Motor neuron (in vitro differentiated cells): ENCODE measurements around the gene TMEM26. TPM values are rescaled to one million over a fixed set of nuclear protein-coding genes. Genes with fewer than 3 reads are reported as not detected.
"Not testable (repeated sequence)": the region's sequence is repeated elsewhere in the genome, so short reads cannot be mapped to it uniquely, and the experiment has no call there.

Source experiments
- ATAC-seq, 8 experiments: fragments of 200-7000 bp; cut with Tn5 transposase; replicated peaks in 6 of 8; 2 replicates each; pipeline ENCODE4 v1.8.0; 2021; ENCODE audit warnings: mild to moderate bottlenecking in 8 of 8, moderate library complexity in 8 of 8
- H3K27ac ChIP-seq, 2 donors: fragments of 250-450 bp; sonication (Bioruptor Pico); 2 replicates each; pipeline ENCODE4 v1.9.0; 2021; ENCODE audit warnings: antibody characterized with exemption in 2 of 2, mild to moderate bottlenecking in 2 of 2, moderate library complexity in 1 of 2
- H3K4me1 ChIP-seq, 2 donors: fragments of 250-450 bp; sonication (Bioruptor Pico); replicated peaks in 1 of 2; 2 replicates each; pipeline ENCODE4 v1.6.1; 2021; ENCODE audit warnings: antibody characterized with exemption in 2 of 2, mild to moderate bottlenecking in 2 of 2, moderate library complexity in 1 of 2
- H3K4me3 ChIP-seq, 5 donors: fragments of 250-450 bp; sonication (Bioruptor Pico); 2 replicates each; pipeline ENCODE4 v1.9.0; 2021; ENCODE audit warnings: antibody characterized with exemption in 5 of 5, mild to moderate bottlenecking in 5 of 5, moderate library complexity in 4 of 5
- WGBS, 10 experiments: fragments of 450-650 bp; shearing (Covaris generic); methylation state at CpG; one replicate each; pipeline ENCODE4 v1.0.0; 2022; 5-methylcytosine and 5-hydroxymethylcytosine counted together
- in situ Hi-C, 9 experiments: fragments of 400-800 bp; cut with MboI; loops; one replicate each; pipeline ENCODE4 v1.15.0; 2021; ENCODE audit warnings: low sequenced_read_pairs in 9 of 9, low pct_unique_long_range_greater_than_20kb in 2 of 9; ENCODE audit not compliant: unreplicated experiment in 9 of 9
- total RNA-seq, 8 experiments: library from RNA; unstranded; fragments of 300-600 nt; gene quantifications; 2 replicates each; pipeline versions ENCODE4 v1.2.3 to v1.2.4, GENCODE V29; 2022

The TMEM26 gene
- total RNA-seq, 8 experiments from 2014 or later: 0.04 to 1.8 (median 0.48) TPM

DNA sequence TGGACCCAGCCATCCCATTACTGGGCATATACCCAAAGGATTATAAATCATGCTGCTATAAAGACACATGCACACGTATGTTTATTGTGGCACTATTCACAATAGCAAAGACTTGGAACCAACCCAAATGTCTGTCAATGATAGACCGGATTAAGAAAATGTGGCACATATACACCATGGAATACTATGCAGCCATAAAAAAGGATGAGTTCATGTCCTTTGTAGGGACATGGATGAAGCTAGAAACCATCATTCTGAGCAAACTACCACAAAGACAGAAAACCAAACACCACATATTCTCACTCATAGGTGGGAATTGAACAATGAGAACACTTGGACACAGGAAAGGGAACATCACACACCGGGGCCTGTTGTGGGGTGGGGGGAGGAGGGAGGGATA, 72.0 kb downstream of the TMEM26 start:
- H3K4me3 ChIP-seq, H3K4me1 ChIP-seq, H3K27ac ChIP-seq, ATAC-seq, in situ Hi-C loops: not testable (repeated sequence)
- no CpG with 5 or more reads among the region's 3 CpGs for WGBS, 10 experiments

DNA sequence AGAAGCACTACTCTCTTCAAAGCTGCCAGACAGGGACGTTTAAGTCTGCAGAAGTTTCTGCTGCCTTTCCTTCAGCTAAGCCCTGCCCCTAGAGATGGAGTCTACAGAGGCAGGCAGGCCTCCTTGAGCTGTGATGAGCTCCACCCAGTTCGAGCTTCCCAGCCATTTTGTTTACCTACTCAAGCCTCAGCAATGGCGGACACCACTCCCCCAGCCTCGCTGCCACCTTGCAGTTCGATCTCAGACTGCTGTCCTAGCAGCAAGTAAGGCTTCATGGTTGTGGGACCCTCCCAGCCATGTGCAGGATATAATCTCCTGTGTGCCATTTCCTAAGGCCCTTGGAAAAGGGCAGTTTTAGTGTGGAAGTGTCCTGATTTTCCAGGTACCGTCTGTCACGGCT, 74.3 kb downstream of the TMEM26 start:
- WGBS, 10 experiments: 40 to 93% (median 79%) methylated on average over 1 to 6 of the region's 7 CpGs; no CpG with 5 or more reads in 4 of the 10 experiments
- Histone ChIP-seq H3K27ac (no peak overlapping the region), H3K4me3 (no peak overlapping the region), H3K4me1 (no peaks in the 10 kb centered on the region)
- ATAC-seq: no peak
- in situ Hi-C loops: no loop called here

GRCh38 chr10:61376908-61377368, 76.2 kb downstream of the TMEM26 start:
- no peak overlapping the region for H3K27ac ChIP-seq
- H3K4me3 ChIP-seq: no peak overlapping the region
- no CpG with 5 or more reads among the region's 23 CpGs for WGBS, 10 experiments
- no peak for ATAC-seq
- in situ Hi-C loops: no loop called here
- H3K4me1 ChIP-seq: no peaks in the 10 kb centered on the region

- WGBS, 10 experiments: 100% methylated on average over 1 of the region's 1 CpG; no CpG with 5 or more reads in 9 of the 10 experiments
- no peak overlapping the region for H3K27ac ChIP-seq
- H3K4me3 ChIP-seq: no peak overlapping the region
- H3K4me1 ChIP-seq: no peaks in the 10 kb centered on the region
- ATAC-seq: no peak
- in situ Hi-C loops: no loop called here
Observed at GRCh38 chr10:61376377-61376776, 76.8 kb downstream of the TMEM26 start.

DNA sequence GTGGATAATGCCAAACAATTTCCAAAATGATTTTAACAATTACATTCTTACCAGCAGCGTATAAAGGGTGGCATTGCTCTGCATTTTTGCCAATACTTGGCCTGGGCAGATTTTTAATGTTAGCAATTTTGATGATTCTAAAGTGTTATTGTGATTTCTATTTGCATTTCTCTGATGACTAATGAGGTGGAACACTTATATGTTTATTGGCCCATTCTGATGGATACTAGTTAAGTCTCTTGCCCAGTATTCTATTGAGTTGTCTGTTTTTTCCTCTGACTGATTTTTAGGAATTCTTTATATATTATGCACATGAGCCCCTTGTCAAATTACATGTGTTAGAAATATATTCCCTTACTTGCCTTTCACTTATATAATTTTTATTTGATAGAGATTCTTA, 86.8 kb downstream of the TMEM26 start:
- in situ Hi-C loops: no loop called here
- Histone ChIP-seq H3K27ac (no peak overlapping the region), H3K4me1 (no peaks in the 10 kb centered on the region), H3K4me3 (no peak overlapping the region)
- WGBS, 10 experiments: 45 to 100% (median 73%) methylated on average over 1 of the region's 1 CpG; no CpG with 5 or more reads in 2 of the 10 experiments
- no peak for ATAC-seq

DNA sequence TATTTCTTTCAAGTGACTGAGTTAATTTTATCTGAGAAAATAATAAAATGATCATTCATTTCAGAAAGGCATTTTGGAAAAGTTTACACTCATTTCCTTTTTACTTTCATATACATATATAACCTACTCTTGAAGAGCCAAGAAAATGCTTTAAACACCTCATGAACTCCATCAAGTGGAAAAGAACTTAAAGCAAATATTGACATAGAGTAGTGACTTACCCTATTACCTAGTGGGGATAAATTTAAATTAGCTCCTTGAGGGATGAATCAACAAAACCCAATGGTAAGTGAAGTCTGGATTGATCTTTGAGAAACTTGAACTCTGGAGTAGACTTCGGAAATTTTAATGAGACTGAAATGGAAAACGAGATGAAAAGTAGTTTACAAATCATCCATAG, 88.6 kb downstream of the TMEM26 start:
- in situ Hi-C loops: no loop called here
- Histone ChIP-seq H3K4me1 (no peaks in the 10 kb centered on the region), H3K27ac (no peak overlapping the region), H3K4me3 (no peak overlapping the region)
- ATAC-seq: no peak
- 29 to 100% (median 83%) methylated on average over 1 to 2 of the region's 2 CpGs for WGBS, 10 experiments

DNA sequence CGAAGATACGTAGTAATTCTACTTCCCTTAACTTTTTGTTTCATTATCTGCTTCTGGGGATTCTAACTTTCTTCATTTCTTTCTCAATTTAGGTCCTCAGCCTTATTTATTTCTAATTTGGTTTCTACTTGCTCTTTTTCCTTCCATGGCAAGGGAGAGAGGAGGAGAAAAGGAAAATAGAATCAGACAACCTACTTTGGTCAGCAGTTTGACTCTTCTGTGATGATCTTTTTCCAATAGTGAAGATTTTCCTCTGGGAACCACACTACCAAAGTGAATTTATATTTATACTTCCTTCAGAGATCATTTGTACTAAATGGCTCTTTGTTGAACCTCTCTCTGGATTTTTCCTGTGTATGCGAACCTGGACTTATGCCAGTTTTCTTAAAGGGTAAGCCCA, 90.2 kb downstream of the TMEM26 start:
- WGBS, 10 experiments: 56 to 98% (median 83%) methylated on average over 1 to 3 of the region's 3 CpGs
- no peak overlapping the region for H3K27ac ChIP-seq
- no peak for ATAC-seq
- no peaks in the 10 kb centered on the region for H3K4me1 ChIP-seq
- no peak overlapping the region for H3K4me3 ChIP-seq
- in situ Hi-C loops: no loop called here

- 0 to 92% (median 68%) methylated on average over 1 to 2 of the region's 2 CpGs; no CpG with 5 or more reads in 2 of the 10 experiments for WGBS, 10 experiments
- in situ Hi-C loops: no loop called here
- Histone ChIP-seq H3K4me1 (peaks cover 3 to 11% of the 10 kb centered on the region in 2 donors), H3K27ac (no peak overlapping the region), H3K4me3 (no peak overlapping the region)
- ATAC-seq: no peak
Observed at GRCh38 chr10:61359452-61359851, 93.7 kb downstream of the TMEM26 start.

DNA sequence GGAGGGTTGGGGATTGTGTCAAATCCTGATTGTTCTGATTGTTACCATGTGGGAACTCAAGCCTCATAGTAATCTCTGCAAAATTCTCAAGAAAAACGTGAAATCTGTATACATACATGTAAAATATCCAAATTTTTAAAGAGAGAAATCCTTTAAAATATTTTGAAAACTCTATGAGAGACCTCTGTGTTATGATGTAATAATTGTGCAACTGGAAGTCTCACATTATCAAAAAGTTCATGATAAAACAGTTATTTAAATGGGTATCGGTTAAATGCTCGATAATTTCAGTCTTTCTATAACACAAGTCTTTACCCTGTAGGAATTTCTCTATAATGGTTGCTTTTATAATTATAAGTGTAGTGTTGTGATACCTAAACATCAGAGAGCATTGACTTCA, 95.5 kb downstream of the TMEM26 start:
- Histone ChIP-seq H3K4me3 (no peak overlapping the region), H3K4me1 (peaks cover 3 to 13% of the 10 kb centered on the region in 2 donors), H3K27ac (no peak overlapping the region)
- WGBS, 10 experiments: 14 to 100% (median 65%) methylated on average over 1 to 3 of the region's 3 CpGs; no CpG with 5 or more reads in 2 of the 10 experiments
- ATAC-seq: no peak
- in situ Hi-C loops: no loop called here

Other genes starting within 250 kb of the TMEM26 start
- gene CABCOCO1, start 209.5 kb upstream of the TMEM26 start, total RNA-seq: 10 to 100 TPM in 1 of 8 experiments, 1 to 10 TPM in 4, under 1 TPM in 3; 0.63 to 12.5 (median 1.3) TPM